ENCODE results near the gene CDH3. TPM values are rescaled to one million over a fixed set of nuclear protein-coding genes. Genes with fewer than 3 reads are reported as not detected.

CDH3 gene
- total RNA-seq, 1 donor from 2014 or later = 201 TPM

DNA sequence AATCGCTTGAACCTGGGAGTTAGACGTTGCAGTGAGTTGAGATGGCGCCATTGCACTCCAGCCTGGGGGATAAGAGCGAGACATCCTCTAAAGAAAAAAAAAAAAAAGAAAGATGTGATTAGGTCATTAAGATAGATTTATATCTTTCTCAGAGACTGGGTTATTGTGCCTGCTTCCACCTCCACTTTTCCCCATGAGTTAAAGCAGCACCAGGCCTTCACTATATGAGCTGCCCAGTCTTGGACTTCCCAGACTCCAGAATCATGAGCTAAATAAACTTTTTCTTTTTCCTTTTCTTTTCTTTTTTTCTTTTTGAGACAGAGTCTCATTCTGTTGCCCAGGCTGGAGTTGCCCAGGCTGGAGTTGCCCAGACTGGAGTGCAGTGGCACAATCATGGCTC is 72.6 kb downstream of the CDH3 start:
- DNase-seq (ENCODE audit: low read depth) = no peak
- H3K27me3 ChIP-seq (ENCODE audit: control insufficient read depth, insufficient read depth, low read length) = no peaks in the 10 kb centered on the region
- no peak overlapping the region for H3K4me3 ChIP-seq (ENCODE audit: low read depth, low read length)
- no peaks in the 10 kb centered on the region for H3K36me3 ChIP-seq (ENCODE audit: control insufficient read depth, insufficient read depth, low read length)
- TF ChIP-seq, protein P1, sequence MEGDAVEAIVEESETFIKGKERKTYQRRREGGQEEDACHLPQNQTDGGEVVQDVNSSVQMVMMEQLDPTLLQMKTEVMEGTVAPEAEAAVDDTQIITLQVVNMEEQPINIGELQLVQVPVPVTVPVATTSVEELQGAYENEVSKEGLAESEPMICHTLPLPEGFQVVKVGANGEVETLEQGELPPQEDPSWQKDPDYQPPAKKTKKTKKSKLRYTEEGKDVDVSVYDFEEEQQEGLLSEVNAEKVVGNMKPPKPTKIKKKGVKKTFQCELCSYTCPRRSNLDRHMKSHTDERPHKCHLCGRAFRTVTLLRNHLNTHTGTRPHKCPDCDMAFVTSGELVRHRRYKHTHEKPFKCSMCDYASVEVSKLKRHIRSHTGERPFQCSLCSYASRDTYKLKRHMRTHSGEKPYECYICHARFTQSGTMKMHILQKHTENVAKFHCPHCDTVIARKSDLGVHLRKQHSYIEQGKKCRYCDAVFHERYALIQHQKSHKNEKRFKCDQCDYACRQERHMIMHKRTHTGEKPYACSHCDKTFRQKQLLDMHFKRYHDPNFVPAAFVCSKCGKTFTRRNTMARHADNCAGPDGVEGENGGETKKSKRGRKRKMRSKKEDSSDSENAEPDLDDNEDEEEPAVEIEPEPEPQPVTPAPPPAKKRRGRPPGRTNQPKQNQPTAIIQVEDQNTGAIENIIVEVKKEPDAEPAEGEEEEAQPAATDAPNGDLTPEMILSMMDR (IDR thresholded peaks at IDR 0.05; ENCODE audit: insufficient read depth, low read length, poor library complexity, severe bottlenecking) = no peak

- no peak for DNase-seq (ENCODE audit: low read depth)
- TF ChIP-seq, protein P1 (IDR thresholded peaks at IDR 0.05; ENCODE audit: insufficient read depth, low read length, poor library complexity, severe bottlenecking) = no peak
- H3K4me3 ChIP-seq (ENCODE audit: low read depth, low read length) = no peak overlapping the region
- no peaks in the 10 kb centered on the region for H3K36me3 ChIP-seq (ENCODE audit: control insufficient read depth, insufficient read depth, low read length)
- no peaks in the 10 kb centered on the region for H3K27me3 ChIP-seq (ENCODE audit: control insufficient read depth, insufficient read depth, low read length)
Measured at GRCh38 chr16:68718590-68718989, 73.5 kb downstream of the CDH3 start.

DNA sequence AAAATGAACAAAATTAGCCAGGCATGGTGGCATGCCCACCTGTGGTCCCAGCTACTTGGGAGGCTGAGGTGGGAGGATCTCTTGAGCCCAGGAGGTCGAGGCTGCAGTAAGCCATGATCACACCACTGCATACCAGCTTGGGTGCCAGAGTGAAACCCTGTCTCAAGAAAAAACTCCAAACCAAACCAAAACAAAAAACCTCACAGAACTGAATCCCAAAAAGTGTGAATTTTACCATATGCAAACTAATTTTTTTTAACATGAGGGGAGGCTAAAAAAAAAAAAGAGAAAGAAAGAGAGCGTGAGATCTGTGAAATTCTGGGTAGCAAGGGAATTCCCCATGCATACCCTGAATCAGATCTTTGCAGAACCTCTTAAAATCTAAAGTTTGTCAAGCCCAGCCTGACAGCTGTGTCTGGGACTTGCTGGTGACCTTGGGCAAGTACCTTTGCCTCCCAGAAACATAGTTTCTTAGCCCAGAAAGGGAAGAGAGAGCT is 74.9 kb downstream of the CDH3 start:
- no peak overlapping the region for H3K4me3 ChIP-seq (ENCODE audit: low read depth, low read length)
- H3K27me3 ChIP-seq (ENCODE audit: control insufficient read depth, insufficient read depth, low read length) = no peaks in the 10 kb centered on the region
- no peaks in the 10 kb centered on the region for H3K36me3 ChIP-seq (ENCODE audit: control insufficient read depth, insufficient read depth, low read length)
- DNase-seq (ENCODE audit: low read depth) = no peak
- TF ChIP-seq, protein P1 (IDR thresholded peaks at IDR 0.05; ENCODE audit: insufficient read depth, low read length, poor library complexity, severe bottlenecking) = no peak

DNA sequence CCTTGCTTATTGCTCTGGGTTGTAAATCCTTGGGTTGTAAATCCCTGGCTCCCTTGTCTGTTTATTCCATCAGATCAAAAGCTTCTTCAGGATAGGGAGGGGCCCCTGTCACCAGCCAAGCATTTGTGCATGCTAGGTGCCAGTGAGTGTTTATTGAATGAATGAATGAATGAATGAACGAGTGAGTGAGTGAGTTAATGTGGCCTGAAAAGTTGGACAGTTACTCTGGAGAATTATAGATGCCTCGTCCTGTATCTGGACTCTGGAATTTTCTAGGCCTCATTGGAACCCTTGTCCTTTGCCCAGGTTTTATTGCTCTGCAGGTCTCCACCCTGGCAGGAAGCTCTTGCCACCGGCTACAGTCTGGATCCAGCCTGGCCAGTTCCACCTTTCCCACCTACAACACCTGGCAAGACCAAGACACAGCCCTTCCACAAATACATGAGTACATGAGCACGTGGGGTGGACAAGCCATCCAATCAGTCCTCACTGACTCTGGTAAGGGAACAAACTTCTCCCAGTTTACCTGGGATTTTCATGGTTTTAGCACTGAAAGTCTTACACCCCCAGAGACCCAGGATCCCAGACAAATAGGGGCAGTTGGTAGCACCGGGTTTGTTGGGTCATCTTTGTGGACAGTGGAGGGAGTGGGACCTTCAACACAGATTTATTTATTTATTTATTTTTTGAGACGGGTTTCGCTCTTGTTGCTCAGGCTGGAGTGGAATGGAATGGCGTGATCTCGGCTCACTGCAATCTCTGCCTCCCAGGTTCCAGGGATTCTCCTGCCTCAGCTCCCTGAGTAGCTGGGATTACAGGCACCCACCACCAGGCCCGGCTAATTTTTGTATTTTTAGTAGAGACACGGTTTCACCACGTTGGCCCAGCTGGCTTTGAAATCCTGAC is 77.3 kb downstream of the CDH3 start:
- H3K4me3 ChIP-seq (ENCODE audit: low read depth, low read length) = no peak overlapping the region
- no peaks in the 10 kb centered on the region for H3K36me3 ChIP-seq (ENCODE audit: control insufficient read depth, insufficient read depth, low read length)
- no peaks in the 10 kb centered on the region for H3K27me3 ChIP-seq (ENCODE audit: control insufficient read depth, insufficient read depth, low read length)
- DNase-seq (ENCODE audit: low read depth) = no peak
- TF ChIP-seq, protein P1 (IDR thresholded peaks at IDR 0.05; ENCODE audit: insufficient read depth, low read length, poor library complexity, severe bottlenecking) = no peak

DNA sequence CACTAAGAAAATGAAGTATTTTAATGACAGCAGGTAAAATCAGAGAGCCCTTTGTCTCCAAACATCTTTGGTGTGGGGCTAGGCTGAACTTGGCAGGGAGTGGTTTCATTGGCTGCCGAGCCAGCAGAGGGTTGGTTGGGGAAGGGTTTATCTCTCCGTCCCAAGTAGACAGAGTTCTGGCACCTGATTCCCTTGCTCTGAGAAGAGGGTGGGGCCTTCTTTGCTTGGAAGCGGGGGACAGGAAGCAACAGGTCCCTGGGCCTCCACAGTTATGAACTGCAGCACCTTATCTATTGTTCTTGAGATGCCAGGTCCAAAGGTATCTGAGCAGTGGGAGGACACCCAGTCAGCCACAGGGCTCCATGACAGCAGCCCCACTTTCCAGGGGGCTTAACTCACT is 79.7 kb downstream of the CDH3 start:
- TF ChIP-seq, protein P1 (IDR thresholded peaks at IDR 0.05; ENCODE audit: insufficient read depth, low read length, poor library complexity, severe bottlenecking) = no peak
- H3K27me3 ChIP-seq (ENCODE audit: control insufficient read depth, insufficient read depth, low read length) = no peaks in the 10 kb centered on the region
- H3K36me3 ChIP-seq (ENCODE audit: control insufficient read depth, insufficient read depth, low read length) = no peaks in the 10 kb centered on the region
- DNase-seq (ENCODE audit: low read depth) = no peak
- no peak overlapping the region for H3K4me3 ChIP-seq (ENCODE audit: low read depth, low read length)

Data from kidney epithelial cell (primary cell).